ENCODE measurements around the gene MCCC1.
"Not testable (repeated sequence)": the region's sequence is repeated elsewhere in the genome, so short reads cannot be mapped to it uniquely, and the experiment has no call there.

Gene MCCC1

DNA sequence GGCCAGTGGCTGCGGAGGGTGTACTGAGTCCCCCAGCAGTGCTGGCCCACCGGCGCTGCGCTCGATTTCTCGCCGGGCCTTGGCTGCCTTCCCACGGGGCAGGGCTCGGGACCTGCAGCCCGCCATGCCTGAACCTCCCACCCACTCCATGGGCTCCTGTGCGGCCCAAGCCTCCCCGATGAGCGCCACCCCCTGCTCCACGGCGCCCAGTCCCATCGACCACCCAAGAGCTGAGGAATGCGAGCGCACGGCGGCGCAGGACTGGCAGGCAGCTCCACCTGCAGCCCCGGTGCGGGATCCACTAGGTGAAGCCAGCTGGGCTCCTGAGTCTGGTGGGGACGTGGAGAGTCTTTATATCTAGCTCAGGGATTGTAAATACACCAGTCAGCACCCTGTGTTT, 1.7 kb upstream of the MCCC1 start:
- not testable (repeated sequence) for DNase-seq

DNA sequence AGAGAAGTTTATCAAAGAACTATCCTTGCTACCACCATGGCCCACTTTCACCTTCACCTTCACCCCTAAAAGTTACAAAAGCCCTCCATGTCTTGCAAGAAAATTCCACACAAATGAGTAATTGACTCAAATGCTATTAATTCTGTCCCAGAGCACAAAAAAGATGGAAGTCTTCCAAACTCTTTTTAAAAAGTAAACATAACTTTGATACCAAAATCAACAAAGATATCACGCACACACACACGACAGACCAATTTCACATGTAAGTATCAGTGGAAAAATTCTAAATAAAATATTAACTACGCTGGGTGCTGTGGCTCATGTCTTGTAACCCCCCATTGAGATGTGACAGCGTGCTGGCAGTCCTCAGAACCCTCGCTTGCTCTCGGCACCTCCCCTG, 1.1 kb upstream of the MCCC1 start:
- DNase-seq = no peak

DNA sequence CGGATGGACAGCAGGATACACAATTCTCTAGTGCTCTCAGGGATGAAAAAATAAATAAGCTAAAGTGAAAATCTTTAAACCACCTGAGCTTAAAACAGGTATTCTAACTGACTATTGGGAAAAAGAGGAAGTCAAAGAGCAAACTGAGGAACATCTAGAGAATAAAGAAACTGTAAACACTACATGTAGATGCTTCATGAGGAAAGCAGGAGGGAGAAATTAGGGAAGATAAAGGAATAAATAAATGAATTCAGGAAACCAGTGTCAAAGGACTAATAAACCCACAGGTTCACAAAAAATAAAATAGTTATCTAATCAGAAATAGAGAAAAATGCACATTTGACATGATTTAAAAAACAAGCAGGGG, 525 bp upstream of the MCCC1 start:
- DNase-seq = no peak

DNA sequence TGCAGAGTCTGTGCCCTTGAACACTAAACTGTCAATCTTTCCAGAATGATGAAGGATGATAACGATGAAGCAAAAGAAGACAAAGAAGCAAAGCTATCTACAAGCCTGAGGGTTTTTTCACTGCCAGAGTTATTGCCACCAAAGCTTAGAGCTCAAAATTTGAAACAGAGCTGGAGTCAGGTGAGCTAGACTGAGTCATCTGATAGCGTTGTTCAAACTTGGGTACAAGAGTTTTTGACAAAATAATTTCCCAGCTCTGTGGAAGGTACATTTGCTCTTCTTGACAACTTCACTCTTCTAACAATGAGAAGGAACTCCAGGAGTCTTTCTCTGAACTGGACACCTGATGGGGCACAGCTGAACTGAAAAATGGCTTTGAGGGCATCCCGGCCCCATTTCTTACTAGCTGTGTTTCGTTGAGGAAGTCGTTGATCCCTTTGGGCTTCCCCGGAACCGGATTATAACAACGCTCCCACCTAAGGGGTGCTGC, 715 bp downstream of the MCCC1 start:
- no peak for DNase-seq

DNA sequence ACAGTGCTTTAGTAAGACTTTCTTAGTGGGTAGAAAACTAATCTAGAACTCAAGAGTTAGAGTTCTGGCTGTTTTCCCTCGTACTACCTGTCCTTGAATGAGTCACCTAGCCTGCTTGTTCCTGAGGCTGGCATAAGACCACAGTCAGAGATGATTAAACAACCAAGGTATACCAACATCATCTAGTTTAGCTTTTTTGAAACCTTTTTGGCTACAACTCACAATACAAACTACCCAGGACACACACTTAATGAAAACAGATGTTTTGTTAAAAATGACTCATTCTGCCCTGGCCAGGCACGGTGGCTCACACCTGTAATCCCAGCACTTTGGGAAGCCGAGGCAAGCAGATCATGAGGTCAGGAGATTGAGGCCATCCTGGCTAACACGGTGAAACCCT, 4.6 kb downstream of the MCCC1 start:
- DNase-seq = no peak

DNA sequence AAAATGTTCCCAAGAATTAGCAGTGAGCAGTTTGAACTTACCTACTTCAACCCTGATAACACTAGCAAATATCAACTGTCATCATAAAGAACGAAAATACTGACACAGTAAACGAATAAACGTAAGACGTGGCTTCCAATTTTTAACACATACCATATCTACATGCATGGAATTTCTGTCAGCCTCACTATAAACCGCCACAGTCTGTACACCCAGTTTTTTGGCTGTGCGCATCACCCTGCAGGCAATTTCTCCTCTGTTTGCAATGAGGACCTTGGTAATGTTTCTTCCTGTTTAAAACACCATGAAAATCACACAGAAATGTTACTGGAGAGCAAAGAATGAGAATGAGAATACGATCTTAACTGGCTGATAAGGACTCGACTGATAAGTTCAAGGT, 7.0 kb downstream of the MCCC1 start:
- DNase-seq = no peak

DNA sequence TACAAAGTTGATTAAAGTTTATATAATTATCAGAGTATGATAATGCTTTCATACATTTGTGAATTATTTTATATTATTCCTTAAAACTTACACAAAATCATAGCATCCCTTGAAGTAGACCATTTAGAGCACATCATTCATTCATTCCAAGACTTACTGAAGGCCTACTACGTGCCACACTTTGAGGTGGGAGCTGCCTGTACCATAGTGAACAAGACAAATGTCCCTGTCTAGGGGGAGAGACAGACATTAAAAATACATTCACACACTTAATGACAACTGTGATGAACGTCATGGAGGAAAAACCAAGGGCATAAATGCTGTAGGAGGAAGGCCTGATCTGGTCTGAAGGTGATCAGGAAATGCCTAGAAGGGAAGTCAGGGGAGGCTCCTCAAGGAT, 12.1 kb downstream of the MCCC1 start:
- no peak for DNase-seq

DNA sequence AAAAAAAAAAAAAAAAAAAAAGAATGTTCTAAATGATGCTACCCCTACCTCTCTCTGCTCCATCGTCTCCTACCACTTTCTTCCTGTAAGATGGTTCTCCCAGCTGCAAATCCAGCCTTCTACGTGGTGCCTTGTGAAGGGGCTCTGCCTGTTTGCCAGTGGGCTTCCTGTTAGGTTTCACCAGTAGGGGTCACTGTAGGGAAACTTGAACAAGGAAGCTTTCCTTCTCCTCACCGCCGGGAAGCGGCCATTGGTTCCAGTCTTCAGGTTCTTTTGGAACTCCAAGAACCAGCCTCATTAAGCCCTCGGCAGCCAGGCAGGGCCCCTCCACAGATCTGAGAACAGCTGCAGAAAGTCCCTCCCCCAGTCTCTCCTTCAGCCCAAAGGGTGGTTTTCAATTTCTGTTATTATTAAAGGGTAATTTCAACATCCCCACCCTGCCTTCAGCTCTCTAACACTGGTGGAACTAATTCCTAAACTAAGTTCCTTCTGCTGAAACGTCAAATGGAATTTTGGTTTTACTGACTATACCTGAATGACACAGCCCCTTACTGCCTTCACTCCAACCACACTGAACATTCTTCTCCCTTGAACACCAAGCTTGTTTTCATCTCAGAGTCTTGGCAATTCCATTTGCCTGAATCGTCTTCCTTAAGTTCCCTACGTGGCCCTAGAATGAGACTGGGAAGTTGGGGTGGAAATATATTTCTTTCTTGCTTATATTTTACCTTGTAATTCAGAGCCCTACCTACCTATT, 13.5 kb downstream of the MCCC1 start:
- DNase-seq = no peak

DNA sequence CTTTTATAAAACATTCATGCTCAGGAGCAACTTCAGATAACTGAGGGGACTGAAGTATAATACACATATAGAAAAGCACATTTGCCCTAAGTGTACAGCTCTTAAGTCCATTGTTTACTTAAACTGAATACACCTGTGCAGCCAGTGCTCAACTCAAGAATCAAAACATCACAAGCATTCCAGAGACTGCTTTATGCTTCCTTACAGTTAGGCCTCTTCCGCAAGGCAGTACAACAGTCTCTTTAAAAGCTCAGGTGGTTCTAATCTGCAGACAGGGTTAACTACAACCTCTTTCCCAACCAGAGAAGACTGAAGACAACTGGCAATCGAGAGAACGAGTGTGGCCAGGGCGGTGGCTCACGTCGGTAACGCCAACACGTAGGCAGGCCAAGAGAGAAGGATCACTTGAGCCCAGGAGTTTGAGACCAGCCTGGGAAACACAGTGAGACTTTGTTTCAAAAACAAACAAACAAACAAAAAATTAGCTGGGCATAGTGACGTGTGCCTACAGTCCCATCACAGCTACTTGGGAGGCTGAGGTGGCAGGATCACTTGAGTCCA, 16.9 kb downstream of the MCCC1 start:
- DNase-seq = no peak

DNA sequence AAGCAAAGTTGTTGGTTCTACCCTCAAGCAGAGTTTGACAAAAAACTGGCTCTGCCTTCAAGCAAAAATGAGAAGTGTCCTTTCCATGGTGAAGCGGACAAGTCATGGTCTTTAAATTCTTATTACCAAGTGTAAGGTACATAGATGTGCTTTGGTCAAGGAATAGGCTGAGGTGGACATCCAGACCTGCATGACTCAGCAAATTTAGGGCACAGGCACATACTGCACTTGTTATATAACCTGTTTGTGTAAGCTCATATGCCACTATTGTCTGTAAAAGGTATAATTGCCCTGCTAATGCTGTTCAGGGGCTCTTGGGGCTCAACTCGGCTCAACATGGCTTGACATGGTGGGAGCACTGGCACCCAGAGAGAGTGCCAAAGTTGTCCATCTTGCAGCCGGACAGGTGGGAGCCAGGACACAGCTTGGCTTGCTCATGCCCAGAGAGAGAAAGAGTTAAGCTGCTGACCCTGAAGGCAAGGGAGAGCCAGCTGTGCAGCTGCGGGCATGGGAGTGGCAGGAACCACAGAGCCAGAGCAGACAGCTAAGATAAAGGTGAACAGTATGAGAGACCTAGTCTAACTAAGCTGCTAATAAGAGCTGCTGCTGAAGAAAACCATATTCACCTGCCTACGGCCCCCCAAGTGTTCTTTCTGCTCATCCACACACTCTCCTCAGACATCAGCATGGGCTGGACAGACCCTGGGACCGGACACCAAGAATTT, 17.7 kb downstream of the MCCC1 start:
- DNase-seq = no peak

DNA sequence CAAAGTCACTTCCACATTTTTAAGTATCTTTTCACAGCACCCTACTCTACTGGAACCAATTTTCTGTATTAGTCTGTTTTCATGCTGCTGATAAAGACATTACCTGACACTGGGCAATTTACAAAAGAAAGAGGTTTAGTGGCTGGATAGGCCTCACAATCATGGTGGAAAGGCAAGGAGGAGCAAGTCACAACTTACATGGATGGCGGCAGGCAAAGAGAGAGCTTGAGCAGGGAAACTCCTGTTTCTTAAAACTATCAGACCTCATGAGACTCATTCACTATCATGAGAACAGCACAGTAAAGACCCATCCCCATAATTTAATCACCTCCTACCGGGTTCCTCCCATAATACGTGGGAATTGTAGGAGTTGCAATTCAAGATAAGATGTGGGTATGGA, 18.7 kb downstream of the MCCC1 start:
- DNase-seq = no peak

DNA sequence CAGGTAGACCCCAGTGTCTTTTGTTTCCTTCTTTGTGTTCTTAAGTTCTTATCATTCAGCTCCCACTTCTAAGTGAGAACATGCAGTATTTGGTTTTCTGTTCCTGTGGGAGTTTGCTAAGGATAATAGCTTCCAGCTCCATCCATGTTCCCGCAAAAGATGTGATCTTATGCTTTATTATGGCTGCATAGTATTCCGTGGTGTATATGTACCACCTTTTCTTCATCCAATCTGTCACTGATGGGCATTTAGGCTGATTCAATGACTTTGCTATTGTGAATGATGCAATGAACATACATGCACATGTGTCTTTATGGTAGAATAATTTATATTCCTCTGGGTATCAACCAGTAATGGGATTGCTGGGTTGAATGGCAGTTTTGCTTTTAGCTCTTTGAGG, 24.4 kb downstream of the MCCC1 start:
- DNase-seq = no peak

DNA sequence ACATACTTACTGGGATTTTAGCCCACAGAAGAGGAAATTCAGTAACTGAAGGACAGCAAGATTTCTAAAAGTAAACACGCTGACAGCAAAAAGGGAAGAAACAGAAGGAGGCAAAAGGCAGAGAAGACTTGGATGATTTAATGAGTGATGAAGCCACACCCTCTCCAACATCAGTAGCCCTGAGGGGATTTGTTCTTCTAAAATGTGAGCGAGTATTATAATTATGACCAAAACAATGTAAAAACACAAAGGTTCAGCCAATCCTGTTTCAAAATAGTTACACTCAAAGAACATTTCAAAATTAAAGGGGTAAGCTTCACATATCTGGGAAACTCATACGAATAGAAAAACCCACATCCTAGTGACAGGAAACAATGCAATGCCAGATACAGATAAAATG, 25.0 kb downstream of the MCCC1 start:
- no peak for DNase-seq

DNA sequence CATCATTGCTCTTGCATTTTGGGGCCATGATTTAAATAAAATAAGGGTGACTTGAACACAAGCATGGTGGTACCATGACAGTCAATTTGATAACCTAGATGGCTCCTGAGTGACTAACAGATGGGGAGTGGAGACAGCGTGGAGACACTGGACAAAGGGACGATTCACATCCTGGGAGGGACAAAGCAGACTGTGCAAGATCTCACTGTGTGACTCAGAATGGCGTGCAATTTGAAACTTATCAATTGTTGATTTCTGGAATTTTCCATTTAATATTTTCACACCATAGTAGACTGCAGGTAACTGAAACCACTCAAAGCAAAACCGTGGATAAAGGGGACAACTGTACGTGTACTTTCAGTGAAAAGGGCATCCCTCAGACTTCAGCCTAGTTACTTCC, 25.5 kb downstream of the MCCC1 start:
- no peak for DNase-seq

DNA sequence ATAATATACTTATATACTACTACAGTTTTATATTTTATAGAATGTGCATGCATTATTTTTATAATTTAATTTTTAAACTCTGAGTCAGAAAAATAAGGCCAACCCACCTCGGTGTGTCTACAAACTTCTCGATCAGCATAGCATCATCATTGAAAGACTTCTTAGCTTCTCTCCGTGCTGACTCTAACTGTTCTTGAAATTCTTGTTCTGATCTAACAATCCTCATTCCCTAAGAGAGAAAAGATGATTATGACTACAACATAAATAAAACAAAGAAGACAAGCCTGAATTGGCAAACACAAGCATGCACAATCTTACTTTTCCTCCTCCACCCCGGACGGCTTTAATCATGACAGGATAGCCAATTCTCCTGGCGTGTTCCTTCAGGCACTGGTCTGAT, 28.4 kb downstream of the MCCC1 start:
- DNase-seq = no peak

DNA sequence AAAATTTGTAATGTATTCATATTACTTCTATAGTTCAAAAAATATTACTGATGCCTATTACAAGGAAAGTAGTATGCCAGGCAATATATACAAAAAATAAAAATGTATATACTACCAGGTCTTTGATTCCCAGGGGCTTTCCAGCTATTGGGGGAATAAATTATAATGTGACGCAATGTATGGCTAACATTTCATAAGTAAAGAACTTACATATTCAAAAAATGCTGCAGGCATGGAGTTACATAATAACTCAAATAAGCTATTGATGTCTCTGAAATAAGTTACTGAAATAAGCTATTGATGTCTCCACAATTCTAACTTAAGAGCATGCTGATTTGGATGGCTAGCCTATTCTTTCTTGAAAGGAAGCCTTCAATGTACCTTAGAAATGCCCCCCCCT, 30.2 kb downstream of the MCCC1 start:
- DNase-seq = no peak

DNA sequence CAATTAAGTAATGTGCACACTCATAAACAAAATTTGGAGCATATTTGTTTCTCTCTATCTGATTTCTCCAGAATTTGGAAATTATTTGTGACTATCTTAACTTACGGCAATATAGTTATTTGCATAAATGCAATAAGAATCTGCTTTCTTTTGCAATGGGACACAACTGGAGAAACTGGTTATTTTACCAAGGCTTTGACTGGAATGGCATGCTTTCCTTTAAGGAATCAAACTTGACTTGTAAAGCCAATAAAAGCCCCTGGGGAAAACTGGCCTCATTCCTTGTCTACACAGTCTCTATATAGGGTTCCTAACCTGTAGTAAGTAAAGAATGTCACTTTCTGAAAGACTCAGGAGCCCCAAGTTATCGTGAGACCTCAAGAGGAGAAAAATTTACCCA, 32.4 kb downstream of the MCCC1 start:
- DNase-seq = not testable (repeated sequence)

DNA sequence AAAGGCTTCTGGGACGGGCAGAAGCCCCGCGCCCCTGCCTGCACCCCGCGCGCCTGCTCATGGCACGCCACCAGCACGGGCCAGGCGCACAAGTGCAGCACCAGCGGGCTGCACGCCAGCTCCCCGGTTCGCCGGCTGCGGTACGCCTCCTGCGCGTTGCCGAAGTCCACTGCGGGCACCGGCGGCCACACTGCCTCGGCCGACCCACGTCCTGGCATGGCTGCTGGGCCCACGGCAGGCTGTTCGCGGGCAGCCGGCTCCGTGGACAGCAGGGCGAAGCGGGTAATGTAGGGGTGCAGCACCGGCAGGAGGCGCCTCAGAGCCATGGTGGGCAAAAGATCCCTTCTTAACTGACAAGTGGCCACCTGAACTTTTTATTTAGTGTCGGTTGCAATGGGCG, 34.8 kb downstream of the MCCC1 start:
- DNase-seq = no peak

DNA sequence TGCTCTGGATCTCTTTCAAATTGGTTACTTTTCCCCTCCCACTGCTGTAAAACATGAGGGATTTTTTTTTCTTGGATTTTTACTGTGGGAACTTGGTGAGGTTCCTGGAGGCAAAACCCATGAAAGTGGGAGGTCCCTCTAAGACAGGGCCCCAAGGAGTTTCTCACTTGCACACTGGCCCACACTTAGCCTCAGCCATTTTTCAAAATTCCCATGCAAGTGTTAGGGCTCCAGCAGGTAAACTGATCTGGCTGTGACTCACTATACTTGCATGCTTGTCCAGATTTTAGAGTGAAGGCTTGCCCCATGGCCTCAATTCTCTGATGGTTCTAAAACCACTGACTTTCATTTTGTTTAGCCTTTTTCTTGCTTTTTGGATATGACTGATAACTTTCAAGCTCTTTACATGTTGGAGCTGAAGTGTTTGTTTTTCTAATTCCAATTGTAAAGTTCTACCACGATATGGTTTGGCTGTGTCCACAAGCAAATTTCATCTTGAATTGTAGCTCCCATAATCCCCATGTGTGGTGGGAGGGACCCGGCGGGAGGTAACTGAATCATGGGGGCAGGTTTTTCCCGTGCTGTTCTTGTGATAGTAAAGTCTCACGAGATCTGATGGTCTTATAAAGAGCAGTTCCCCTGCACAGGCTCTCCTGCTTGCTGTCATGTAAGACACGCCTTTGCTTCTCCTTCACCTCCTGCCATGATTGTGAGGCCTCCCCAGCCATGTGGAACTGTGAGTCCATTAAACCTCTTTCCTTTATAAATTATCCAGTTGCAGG, 37.7 kb downstream of the MCCC1 start:
- DNase-seq = no peak

DNA sequence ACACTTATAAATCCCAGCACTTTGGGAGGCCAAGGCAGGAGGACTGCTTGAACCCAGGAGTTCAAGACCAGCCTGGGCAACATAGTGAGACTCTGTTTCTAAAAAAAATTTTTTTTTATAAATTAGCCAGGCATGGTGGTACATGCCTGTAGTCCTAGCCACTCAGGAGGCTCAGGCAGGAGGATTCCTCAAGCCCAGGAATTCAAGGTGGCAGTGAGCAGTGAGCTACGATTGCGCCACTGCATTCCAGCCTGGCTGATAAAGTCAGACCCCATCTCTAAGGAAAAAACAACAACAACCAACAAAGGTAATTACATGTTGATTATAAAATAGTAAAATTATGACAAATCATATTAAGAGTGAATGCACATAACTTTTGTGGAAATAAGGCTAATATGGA, 40.9 kb downstream of the MCCC1 start:
- no peak for DNase-seq

DNA sequence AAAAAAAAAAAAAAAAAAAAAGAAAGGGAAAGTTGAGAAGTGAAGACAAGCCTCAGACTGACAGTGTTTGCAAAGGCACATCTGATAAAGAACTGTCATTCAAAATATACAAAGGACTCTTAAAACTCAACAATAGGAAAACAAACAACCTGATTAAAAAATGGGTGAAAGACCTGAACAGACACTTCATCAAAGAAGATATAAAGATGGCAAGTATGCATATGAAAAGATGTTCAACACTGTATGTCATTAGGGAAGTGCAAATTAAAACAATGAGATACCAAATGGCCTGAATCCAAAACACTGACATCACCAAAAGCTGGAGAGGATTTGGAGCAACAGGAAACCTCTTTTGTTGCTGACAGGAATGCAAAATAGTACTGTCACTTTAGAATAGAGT, 48.6 kb downstream of the MCCC1 start:
- no peak for DNase-seq

DNA sequence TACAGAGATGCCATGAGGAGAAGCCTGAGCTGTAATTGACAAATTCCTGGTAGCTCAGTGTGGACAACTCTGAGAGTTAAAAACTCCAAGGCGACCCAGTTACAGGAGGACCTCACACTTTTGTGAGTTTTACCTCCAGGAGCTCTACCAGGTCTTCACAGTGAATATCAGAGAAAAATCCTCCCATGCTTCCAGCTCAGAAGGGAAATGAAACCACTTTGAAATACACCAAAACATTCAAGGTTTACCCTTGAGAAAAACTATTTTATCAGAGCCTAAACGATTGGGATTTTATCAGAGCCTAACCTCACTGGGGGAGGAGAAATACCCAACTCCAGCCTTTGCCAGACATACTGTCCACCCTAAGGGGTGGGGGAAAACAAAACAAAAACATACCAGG, 52.4 kb downstream of the MCCC1 start:
- DNase-seq = no peak

DNA sequence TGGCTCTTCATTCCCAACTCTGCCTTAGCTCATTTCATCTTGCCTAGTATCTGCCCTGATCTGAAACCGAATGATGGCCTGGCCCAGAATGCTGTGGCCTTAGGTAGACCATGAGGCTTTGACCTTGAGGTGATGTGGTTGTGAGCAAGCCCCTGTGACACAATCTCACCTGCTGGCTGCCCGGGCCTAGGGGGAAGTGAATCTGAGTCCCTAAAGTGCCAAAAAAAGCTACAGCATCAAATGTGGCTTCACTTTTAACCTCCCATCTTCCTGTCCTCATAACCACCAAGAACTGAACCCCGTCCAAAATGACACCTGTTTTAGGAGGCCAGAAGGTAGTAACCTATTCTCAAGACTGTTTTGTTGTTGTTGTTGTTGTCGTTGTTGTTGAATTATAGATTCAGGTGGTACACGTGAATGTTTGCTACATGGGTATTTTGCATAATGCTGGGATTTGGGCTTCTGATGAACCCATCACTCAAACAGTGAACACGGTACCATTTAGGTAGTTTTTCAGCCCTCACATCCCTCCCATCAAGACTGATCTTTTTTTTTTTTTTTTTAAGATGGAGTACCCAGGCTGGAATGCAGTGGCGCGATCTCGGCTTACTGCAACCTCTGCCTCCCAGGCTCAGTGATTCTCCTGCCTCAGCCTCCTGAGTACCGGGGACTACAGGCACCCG, 54.6 kb downstream of the MCCC1 start:
- DNase-seq = no peak
